ENCODE measurements around the gene KRT24. TPM values are rescaled to one million over a fixed set of nuclear protein-coding genes. Genes with fewer than 3 reads are reported as not detected.

KRT24 gene
- total RNA-seq, 2 donors from 2014 or later: not detected

DNA sequence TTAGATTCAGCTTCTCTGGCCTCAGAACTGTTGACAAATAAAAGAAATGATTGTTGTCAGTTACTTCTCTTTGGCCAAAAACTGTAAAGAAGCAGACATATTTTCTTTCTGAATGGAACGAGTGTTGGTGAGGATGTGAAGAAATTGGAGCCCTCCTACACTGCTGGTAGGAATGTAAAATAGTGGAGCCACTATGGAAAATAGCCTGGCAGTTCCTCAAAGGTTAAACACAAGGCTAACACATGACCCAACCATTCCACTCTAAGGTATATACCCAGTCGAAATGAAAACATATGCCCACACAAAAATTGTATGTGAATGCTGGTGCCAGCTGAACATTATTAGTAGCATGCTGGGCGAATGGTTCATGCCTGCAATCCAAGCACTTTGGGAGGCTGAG is 14.2 kb upstream of the KRT24 start:
- H3K36me3 Mint-ChIP-seq: no peaks in the 10 kb centered on the region
- no peaks in the 10 kb centered on the region for H3K9me3 Mint-ChIP-seq
- ATAC-seq: no peak
- no peak overlapping the region for H3K27ac Mint-ChIP-seq
- no peak overlapping the region for H3K4me3 Mint-ChIP-seq
- peaks cover 20 to 42% of the 10 kb centered on the region in 2 donors for H3K27me3 Mint-ChIP-seq
- H3K4me1 Mint-ChIP-seq (ENCODE audit: low read depth in 2 of 2): no peaks in the 10 kb centered on the region
- no peak for DNase-seq (ENCODE audit: low spot score)

DNA sequence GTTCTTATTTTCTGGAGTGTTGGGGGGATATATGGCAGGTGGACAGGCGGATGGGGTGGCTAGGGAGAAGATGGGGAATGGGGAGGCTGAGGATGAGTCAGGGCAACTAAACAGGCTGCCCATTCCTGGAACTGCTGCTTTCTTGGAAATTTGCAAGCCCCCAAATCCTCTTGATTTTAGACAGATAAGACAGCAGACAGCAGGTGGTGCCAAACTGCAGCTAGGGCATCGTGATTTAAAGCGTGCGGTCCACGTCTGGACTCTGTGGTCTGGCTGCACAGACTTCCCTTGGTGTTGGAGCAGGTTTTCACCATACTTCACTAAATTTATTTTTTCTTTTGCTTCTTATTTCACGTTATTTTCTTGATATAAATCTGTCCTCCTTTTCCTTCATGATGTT is 10.9 kb upstream of the KRT24 start:
- no peaks in the 10 kb centered on the region for H3K36me3 Mint-ChIP-seq
- H3K27me3 Mint-ChIP-seq: peaks cover 13 to 24% of the 10 kb centered on the region in 2 donors
- H3K4me1 Mint-ChIP-seq (ENCODE audit: low read depth in 2 of 2): no peaks in the 10 kb centered on the region
- no peaks in the 10 kb centered on the region for H3K9me3 Mint-ChIP-seq
- no peak for DNase-seq (ENCODE audit: low spot score)
- H3K4me3 Mint-ChIP-seq: no peak overlapping the region
- no peak for ATAC-seq
- H3K27ac Mint-ChIP-seq: no peak overlapping the region

DNA sequence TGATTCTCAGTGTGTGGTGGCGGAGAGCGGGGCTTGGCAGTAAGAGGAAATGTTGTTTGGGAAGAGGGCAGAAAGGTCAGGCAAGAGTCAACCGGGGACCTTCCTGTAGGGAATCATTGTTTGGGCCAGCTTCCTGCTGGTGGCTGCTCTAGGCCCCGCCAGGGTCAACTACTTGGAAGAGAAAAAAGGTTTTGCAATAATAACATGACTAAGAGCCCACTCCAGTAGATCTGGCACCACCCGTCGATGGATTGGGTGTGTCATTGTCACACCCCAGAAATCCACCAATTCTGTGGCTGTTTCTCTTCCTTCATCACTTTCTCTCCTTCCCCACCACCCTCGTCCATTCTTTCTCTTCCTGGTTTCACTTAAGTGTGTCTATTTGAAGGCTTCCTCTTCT is 4.2 kb upstream of the KRT24 start:
- Mint-ChIP-seq H3K27ac (no peak overlapping the region), H3K9me3 (no peaks in the 10 kb centered on the region), H3K27me3 (peaks cover 24 to 37% of the 10 kb centered on the region in 2 donors), H3K4me3 (no peak overlapping the region), H3K4me1 (ENCODE audit: low read depth in 2 of 2) (no peaks in the 10 kb centered on the region), H3K36me3 (no peaks in the 10 kb centered on the region)
- ATAC-seq (no peak), DNase-seq (ENCODE audit: low spot score) (no peak)

- H3K4me1 Mint-ChIP-seq (ENCODE audit: low read depth in 2 of 2): no peaks in the 10 kb centered on the region
- H3K27ac Mint-ChIP-seq: no peak overlapping the region
- H3K27me3 Mint-ChIP-seq: peaks cover 30 to 39% of the 10 kb centered on the region in 2 donors
- H3K9me3 Mint-ChIP-seq: no peaks in the 10 kb centered on the region
- ATAC-seq: no peak
- H3K36me3 Mint-ChIP-seq: no peaks in the 10 kb centered on the region
- no peak for DNase-seq (ENCODE audit: low spot score)
- H3K4me3 Mint-ChIP-seq: no peak overlapping the region
These were observed 2.0 kb upstream of the KRT24 start for GRCh38 chr17:40705584-40705983.

DNA sequence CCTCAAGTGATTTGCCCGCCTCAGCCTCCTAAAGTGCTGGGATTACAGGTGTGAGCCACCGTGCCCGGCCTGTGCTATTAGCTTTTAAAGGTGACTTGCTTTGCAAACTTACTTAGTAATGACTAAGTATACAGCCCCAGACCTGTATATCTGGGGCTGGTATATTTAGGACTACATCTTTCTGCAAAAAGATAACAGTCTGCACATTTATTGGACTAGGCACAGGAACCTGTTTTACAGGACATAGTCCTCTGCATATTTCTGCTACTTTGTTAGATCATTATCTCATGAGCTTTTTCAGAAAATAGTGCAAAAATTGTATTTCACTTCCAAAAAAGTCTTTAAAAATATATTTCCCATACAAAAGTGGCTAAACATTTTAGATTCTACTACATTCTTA is 1.3 kb downstream of the KRT24 start:
- Mint-ChIP-seq H3K4me3 (no peak overlapping the region), H3K27me3 (peaks cover 45 to 48% of the 10 kb centered on the region in 2 donors), H3K4me1 (ENCODE audit: low read depth in 2 of 2) (no peaks in the 10 kb centered on the region), H3K27ac (no peak overlapping the region), H3K9me3 (no peaks in the 10 kb centered on the region), H3K36me3 (no peaks in the 10 kb centered on the region)
- DNase-seq (ENCODE audit: low spot score) (no peak), ATAC-seq (no peak)

GRCh38 chr17:40699853-40700252 is 3.7 kb downstream of the KRT24 start:
- Mint-ChIP-seq H3K27me3 (peaks cover 42 to 44% of the 10 kb centered on the region in 2 donors), H3K27ac (no peak overlapping the region)

DNA sequence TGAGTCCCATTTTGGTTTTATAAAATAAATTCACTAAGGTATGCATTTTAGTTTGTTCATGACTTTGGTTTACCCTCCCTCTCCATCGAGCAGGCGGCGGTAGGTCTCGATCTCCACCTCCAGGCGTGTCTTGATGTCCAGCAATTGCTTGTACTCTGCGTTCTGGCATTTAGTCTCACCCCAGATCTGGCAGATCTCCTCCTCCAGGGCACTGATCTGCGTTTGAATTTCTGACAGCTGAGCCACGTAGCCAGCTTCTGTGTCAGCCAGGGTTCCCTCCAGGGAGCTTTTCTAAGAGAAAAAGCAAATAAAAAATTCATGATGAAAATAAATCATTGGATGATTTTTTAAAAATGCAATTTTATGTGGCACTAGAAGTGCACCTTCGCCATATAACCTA is 4.2 kb downstream of the KRT24 start:
- ATAC-seq (no peak), DNase-seq (ENCODE audit: low spot score) (no peak)
- Mint-ChIP-seq H3K36me3 (no peaks in the 10 kb centered on the region), H3K27ac (no peak overlapping the region), H3K9me3 (no peaks in the 10 kb centered on the region), H3K27me3 (peaks cover 42% of the 10 kb centered on the region in 2 donors), H3K4me3 (no peak overlapping the region), H3K4me1 (ENCODE audit: low read depth in 2 of 2) (no peaks in the 10 kb centered on the region)

More at GRCh38 chr17:40699853-40700252, 3.7 kb downstream of the KRT24 start:
- Mint-ChIP-seq H3K4me3 (no peak overlapping the region), H3K9me3 (no peaks in the 10 kb centered on the region), H3K4me1 (ENCODE audit: low read depth in 2 of 2) (no peaks in the 10 kb centered on the region), H3K36me3 (no peaks in the 10 kb centered on the region)
- no peak for ATAC-seq
- no peak for DNase-seq (ENCODE audit: low spot score)

DNA sequence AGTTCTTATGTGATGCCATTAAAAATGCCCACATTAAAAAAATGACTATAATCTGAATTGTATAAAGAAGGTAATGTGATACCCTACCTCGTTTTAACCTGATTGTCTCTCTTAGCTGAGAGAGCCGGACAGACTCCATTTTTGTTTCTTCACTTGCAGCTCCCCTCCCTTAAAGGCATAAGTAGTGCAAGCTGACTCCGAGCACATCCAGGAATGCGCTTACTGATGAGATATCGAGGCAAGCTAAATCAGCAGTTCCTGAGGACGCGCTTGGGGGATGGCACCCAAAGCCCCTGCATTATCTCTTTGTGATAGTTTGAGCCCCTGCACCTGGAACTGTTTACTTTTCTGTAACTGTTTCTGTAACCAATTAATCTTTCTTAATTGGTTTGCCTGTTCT is 6.3 kb downstream of the KRT24 start:
- no peaks in the 10 kb centered on the region for H3K4me1 Mint-ChIP-seq (ENCODE audit: low read depth in 2 of 2)
- ATAC-seq (no peak), DNase-seq (ENCODE audit: low spot score) (no peak)
- no peak overlapping the region for H3K4me3 Mint-ChIP-seq
- no peak overlapping the region for H3K27ac Mint-ChIP-seq
- peaks cover 39 to 41% of the 10 kb centered on the region in 2 donors for H3K27me3 Mint-ChIP-seq
- H3K9me3 Mint-ChIP-seq: no peaks in the 10 kb centered on the region
- H3K36me3 Mint-ChIP-seq: no peaks in the 10 kb centered on the region

DNA sequence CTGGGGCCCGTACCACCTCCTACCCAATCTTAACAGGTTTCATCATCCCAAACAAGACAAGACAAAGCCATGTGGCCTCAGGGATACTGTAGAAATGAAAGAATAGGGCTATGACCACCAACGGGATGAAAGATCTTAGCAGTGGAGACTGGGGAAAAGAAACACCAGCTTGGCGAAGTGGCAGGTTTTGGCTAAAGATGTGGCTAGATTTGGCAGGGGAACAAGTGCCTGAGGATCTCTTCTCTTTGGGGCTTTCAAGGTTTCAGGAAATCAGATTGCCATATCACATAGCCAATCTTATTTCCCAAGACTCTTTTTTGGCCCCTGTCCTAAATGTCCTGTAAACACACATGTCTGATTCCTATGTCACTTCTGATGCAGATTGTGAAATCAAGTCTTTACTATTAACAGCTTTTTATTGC is 6.9 kb downstream of the KRT24 start:
- H3K27me3 Mint-ChIP-seq: peaks cover 41 to 48% of the 10 kb centered on the region in 2 donors
- ATAC-seq: no peak
- no peaks in the 10 kb centered on the region for H3K9me3 Mint-ChIP-seq

GRCh38 chr17:40695874-40696472 is 7.6 kb downstream of the KRT24 start:
- H3K4me1 Mint-ChIP-seq (ENCODE audit: low read depth in 2 of 2): no peaks in the 10 kb centered on the region
- ATAC-seq (no peak), DNase-seq (ENCODE audit: low spot score) (no peak)
- no peaks in the 10 kb centered on the region for H3K9me3 Mint-ChIP-seq
- H3K27me3 Mint-ChIP-seq: peaks cover 40 to 54% of the 10 kb centered on the region in 2 donors
- H3K36me3 Mint-ChIP-seq: no peaks in the 10 kb centered on the region
- H3K27ac Mint-ChIP-seq: no peak overlapping the region
- H3K4me3 Mint-ChIP-seq: no peak overlapping the region

More for the DNA sequence above, 6.9 kb downstream of the KRT24 start:
- no peak overlapping the region for H3K27ac Mint-ChIP-seq
- no peaks in the 10 kb centered on the region for H3K4me1 Mint-ChIP-seq (ENCODE audit: low read depth in 2 of 2)
- no peak overlapping the region for H3K4me3 Mint-ChIP-seq
- H3K36me3 Mint-ChIP-seq: no peaks in the 10 kb centered on the region
- DNase-seq (ENCODE audit: low spot score): no peak

DNA sequence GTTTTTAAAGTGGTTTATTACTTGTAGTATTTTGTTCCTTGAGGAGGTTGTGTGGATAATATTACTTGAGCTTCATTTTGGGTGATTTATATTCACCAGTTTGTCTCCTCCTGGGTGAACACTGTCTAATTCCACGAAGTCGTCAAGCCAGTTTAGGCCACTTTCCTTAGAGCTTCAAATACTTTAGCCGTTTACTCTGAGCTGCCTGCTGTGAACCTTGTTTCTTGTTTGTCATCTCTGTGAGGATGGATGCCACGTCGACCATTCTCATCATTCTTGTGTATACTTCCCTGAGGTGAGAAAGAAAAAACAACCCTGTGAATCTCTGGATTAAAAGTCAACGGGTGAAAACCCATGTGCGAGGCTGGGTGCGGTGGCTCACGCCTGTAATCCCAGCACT is 9.0 kb downstream of the KRT24 start:
- H3K4me3 Mint-ChIP-seq: no peak overlapping the region
- no peaks in the 10 kb centered on the region for H3K36me3 Mint-ChIP-seq
- no peak overlapping the region for H3K27ac Mint-ChIP-seq
- H3K9me3 Mint-ChIP-seq: no peaks in the 10 kb centered on the region
- H3K27me3 Mint-ChIP-seq: peaks cover 41 to 68% of the 10 kb centered on the region in 2 donors
- ATAC-seq (no peak), DNase-seq (ENCODE audit: low spot score) (no peak)
- H3K4me1 Mint-ChIP-seq (ENCODE audit: low read depth in 2 of 2): no peaks in the 10 kb centered on the region

DNA sequence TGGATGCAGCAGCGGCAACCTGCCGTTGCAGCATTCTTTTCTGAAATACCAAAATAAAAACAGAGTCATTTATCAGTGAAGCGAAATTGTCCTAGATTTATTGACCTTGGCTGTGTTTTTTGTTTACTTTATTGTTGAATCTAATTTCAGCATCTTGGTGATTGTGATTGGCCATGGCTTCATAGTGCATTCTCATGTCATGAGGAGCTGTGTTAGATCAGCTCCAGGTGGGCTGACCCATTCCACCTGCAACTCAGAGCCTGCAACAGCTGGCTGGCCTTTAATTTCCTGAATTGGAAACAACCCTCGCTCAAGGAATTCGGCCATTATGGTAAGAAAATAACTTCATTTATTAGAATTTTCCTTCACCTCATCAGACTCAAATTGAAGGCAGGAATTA is 16.4 kb downstream of the KRT24 start:
- Mint-ChIP-seq H3K9me3 (no peaks in the 10 kb centered on the region), H3K4me1 (ENCODE audit: low read depth in 2 of 2) (no peaks in the 10 kb centered on the region), H3K27ac (no peak overlapping the region), H3K4me3 (no peak overlapping the region), H3K27me3 (peaks cover 23 to 25% of the 10 kb centered on the region in 2 donors), H3K36me3 (no peaks in the 10 kb centered on the region)
- DNase-seq (ENCODE audit: low spot score) (no peak), ATAC-seq (no peak)

DNA sequence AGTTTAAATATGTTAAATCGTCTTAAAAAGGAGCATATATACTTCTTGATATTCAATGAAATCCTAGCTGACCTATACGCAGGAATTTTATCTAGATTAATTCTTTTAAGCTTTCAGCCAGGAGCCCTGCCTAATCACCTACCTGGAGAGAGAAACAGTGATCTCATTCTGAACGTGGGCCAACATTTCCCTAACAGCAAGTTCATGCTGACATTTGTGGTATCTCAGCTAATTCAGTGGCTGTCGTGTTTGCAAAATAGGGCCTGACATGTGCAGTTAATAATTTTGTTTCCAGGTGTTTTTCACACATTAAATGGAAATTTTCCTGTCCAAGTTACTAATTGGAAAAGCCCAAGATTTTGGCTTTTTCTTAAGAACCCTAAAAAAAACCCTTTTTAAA is 17.4 kb downstream of the KRT24 start:
- no peak overlapping the region for H3K4me3 Mint-ChIP-seq
- peaks cover 22 to 24% of the 10 kb centered on the region in 2 donors for H3K27me3 Mint-ChIP-seq
- DNase-seq (ENCODE audit: low spot score): no peak
- H3K27ac Mint-ChIP-seq: no peak overlapping the region
- no peak for ATAC-seq
- no peaks in the 10 kb centered on the region for H3K36me3 Mint-ChIP-seq
- H3K9me3 Mint-ChIP-seq: no peaks in the 10 kb centered on the region
- no peaks in the 10 kb centered on the region for H3K4me1 Mint-ChIP-seq (ENCODE audit: low read depth in 2 of 2)

DNA sequence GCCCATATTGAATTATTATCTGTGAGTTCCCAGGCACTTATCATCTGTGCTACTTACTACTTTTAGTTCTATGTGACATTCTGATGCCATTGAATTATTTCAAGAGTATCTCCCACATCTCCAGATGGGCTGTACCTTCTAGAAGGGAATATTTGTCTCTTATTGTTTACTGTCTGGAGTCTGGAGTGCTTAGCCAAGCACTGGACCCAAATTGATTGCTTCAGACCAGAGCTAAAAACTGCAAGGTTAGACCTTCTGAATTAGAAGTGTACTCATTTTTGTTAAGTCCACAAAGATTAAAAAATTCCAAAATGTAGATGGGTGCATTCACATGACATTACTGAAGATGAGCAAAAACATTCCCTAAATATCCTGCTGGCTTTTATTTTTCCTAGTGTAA is 22.6 kb downstream of the KRT24 start:
- H3K4me3 Mint-ChIP-seq: no peak overlapping the region
- DNase-seq (ENCODE audit: low spot score) (no peak), ATAC-seq (no peak)
- peaks cover 38 to 49% of the 10 kb centered on the region in 2 donors for H3K27me3 Mint-ChIP-seq
- H3K4me1 Mint-ChIP-seq (ENCODE audit: low read depth in 2 of 2): peaks cover 0 to under 1% of the 10 kb centered on the region in 2 donors
- no peak overlapping the region for H3K27ac Mint-ChIP-seq
- no peaks in the 10 kb centered on the region for H3K9me3 Mint-ChIP-seq
- no peaks in the 10 kb centered on the region for H3K36me3 Mint-ChIP-seq

- peaks cover 0 to 3% of the 10 kb centered on the region in 2 donors for H3K4me1 Mint-ChIP-seq (ENCODE audit: low read depth in 2 of 2)
- no peak overlapping the region for H3K27ac Mint-ChIP-seq
- no peaks in the 10 kb centered on the region for H3K36me3 Mint-ChIP-seq
- no peak overlapping the region for H3K4me3 Mint-ChIP-seq
- H3K9me3 Mint-ChIP-seq: no peaks in the 10 kb centered on the region
- H3K27me3 Mint-ChIP-seq: peaks cover 40 to 62% of the 10 kb centered on the region in 2 donors
- DNase-seq (ENCODE audit: low spot score) (no peak), ATAC-seq (no peak)
These were observed 24.0 kb downstream of the KRT24 start for GRCh38 chr17:40679523-40679907.
